ENCODE data around the gene CLEC4D. TPM values are rescaled to one million over a fixed set of nuclear protein-coding genes. Genes with fewer than 3 reads are reported as not detected.

The CLEC4D gene
- total RNA-seq (2022; extraction: Qiagen RNA extraction), result not detected in 5 replicates

GRCh38 chr12:8513256-8513655, at the start of gene CLEC4D:
Gene CLEC4D (plus strand): TSS chr12:8513503. CDS start chr12:8513733, 230 bp downstream.

DNA sequence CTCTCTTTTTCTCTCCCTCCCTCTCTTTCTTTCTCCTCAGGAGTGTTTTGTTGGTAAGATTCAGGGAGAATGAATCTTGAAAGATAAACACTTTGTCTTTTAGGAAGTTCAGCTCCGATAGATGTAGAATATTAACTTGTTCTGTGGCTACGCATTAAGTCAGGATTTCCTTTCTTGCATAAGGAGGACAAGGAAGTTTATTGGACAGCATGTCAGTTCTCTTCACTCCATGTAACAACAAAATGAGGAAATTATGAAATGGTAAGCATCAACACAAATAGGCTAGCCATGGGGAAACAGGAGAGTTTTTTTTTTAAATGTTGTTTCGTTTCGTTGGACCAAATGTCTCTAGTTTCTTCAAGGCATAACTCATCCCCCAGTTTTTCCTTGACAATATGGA, 27.5 kb downstream of the CLEC4D start, which contains the start of gene CLEC4E:
TSS of gene CLEC4E (minus strand) at position 75 of the 400 bp plus-strand sequence. CDS start 108 bp downstream, outside the sequence.

Other genes starting within 250 kb of the CLEC4D start
- gene CLEC6A, start 57.5 kb upstream of the CLEC4D start, total RNA-seq (2022; extraction: Qiagen RNA extraction), result not detected in 5 replicates
- 0.16 to 0.66 TPM (median 0.22 TPM) in 5 replicates for gene CLEC4E, start 27.4 kb downstream of the CLEC4D start, total RNA-seq (2022; extraction: Qiagen RNA extraction)
- gene AICDA, start 99.4 kb downstream of the CLEC4D start, total RNA-seq (2022; extraction: Qiagen RNA extraction), result 0.11 to 0.26 TPM (median 0.15 TPM) in 5 replicates
- 0.07 to 0.28 TPM (median 0.17 TPM) in 5 replicates for gene MFAP5, start 149.3 kb downstream of the CLEC4D start, total RNA-seq (2022; extraction: Qiagen RNA extraction)
- 18.0 to 21.2 TPM (median 20.3 TPM) in 5 replicates for gene RIMKLB, start 184.5 kb downstream of the CLEC4D start, total RNA-seq (2022; extraction: Qiagen RNA extraction)

All from A549 treated with AZD2906 at 1 μM for 4 hours (cell line).